ENCODE data around the gene VSIG8. TPM values are rescaled to one million over a fixed set of nuclear protein-coding genes. Genes with fewer than 3 reads are reported as not detected.

VSIG8 gene
- total RNA-seq, 4 donors from 2014 or later: 0.11 TPM; not detected in 3

DNA sequence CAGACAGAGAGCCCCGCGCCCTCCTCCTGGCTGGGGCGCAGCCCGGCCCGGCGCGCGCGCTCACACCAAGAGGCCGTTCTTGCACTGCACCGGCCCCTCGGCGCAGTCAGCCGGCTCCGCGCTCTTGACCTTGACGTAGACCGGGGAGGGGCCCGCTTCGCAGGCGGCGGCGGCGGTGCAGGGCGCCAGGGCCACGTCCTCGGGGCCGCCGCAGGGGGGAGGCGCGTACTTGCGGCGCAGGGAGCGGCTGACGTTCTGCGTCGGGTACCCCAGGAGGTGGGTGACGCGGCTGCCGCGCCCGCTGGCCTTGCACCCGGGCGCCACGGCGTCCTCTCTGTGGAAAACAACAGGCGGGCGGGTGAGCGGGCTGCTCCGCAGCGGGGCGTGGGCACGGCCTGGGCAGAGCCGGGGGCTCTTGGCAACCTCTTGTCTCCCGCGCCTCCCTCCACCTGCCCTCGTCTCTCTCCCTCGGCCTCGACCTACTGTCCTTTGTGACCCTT is 7.7 kb downstream of the VSIG8 start:
- Histone ChIP-seq H3K4me3 (replicated peaks in 1 of 3) (peak overlapping the region; percentile 21 to 51 (median 48)), H3K27me3 (no peaks in the 10 kb centered on the region), H3K27ac (peak overlapping the region; percentile 91 to 98 (median 93)), H3K4me1 (peaks cover 9 to 13% of the 10 kb centered on the region in 2 donors), H3K36me3 (no peaks in the 10 kb centered on the region), H3K9me3 (no peaks in the 10 kb centered on the region)
- TF ChIP-seq, protein P1, sequence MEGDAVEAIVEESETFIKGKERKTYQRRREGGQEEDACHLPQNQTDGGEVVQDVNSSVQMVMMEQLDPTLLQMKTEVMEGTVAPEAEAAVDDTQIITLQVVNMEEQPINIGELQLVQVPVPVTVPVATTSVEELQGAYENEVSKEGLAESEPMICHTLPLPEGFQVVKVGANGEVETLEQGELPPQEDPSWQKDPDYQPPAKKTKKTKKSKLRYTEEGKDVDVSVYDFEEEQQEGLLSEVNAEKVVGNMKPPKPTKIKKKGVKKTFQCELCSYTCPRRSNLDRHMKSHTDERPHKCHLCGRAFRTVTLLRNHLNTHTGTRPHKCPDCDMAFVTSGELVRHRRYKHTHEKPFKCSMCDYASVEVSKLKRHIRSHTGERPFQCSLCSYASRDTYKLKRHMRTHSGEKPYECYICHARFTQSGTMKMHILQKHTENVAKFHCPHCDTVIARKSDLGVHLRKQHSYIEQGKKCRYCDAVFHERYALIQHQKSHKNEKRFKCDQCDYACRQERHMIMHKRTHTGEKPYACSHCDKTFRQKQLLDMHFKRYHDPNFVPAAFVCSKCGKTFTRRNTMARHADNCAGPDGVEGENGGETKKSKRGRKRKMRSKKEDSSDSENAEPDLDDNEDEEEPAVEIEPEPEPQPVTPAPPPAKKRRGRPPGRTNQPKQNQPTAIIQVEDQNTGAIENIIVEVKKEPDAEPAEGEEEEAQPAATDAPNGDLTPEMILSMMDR (IDR thresholded peaks at IDR 0.05): peak in 2 of 6 experiments; percentile 11 to 17
- peak in 1 of 2 donors; percentile 95 for TF ChIP-seq POLR2A (IDR thresholded peaks at IDR 0.05)
- intact Hi-C loops (cut with DNase I): no loop called here
- peak; percentile 92 to 93 for DNase-seq
- 1 to 3% methylated on average over 6 to 43 of the region's 59 CpGs for WGBS, 2 donors

DNA sequence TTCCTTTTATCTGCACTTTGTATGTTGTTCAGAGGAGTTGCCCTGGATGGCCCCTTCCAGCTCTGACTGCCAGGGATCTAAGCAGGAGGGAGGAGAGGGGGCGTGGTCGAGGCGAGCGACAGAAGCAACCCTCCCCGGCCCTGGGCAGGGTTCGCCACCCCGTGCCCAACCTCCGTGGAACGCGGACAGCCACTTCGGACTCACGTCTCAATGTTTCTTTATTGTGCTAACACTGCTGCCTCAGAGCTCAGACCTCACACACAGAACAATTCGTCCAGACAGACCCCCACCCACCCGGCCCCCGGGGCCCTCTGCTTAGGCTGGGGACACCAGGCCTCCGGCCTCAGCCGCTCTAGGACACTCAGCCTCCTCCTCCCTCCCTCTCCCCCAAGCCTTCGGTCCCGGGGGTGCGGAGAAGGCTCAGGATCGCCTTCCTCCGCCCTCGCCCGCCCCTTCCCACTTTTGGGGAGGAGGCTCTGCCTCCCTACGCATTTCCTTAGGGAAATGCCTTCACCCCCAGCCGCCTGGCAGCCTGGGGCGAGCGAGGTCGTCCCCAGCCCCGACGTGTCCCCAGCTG is 8.3 kb downstream of the VSIG8 start:
- WGBS, 2 donors: 1% methylated on average over 23 to 29 of the region's 31 CpGs
- Histone ChIP-seq H3K27me3 (no peaks in the 10 kb centered on the region), H3K4me1 (peaks cover 9 to 13% of the 10 kb centered on the region in 2 donors), H3K9me3 (no peaks in the 10 kb centered on the region), H3K27ac (peak overlapping the region; percentile 91 to 98 (median 93)), H3K4me3 (replicated peaks in 1 of 3) (peak overlapping the region; percentile 21 to 51 (median 48)), H3K36me3 (no peaks in the 10 kb centered on the region)
- peak; percentile 94 to 95 for DNase-seq
- peak in 1 of 2 donors; percentile 48 for TF ChIP-seq POLR2A (IDR thresholded peaks at IDR 0.05)
- TF ChIP-seq, protein P1 (IDR thresholded peaks at IDR 0.05): no peak
- intact Hi-C loops (cut with DNase I): no loop called here

DNA sequence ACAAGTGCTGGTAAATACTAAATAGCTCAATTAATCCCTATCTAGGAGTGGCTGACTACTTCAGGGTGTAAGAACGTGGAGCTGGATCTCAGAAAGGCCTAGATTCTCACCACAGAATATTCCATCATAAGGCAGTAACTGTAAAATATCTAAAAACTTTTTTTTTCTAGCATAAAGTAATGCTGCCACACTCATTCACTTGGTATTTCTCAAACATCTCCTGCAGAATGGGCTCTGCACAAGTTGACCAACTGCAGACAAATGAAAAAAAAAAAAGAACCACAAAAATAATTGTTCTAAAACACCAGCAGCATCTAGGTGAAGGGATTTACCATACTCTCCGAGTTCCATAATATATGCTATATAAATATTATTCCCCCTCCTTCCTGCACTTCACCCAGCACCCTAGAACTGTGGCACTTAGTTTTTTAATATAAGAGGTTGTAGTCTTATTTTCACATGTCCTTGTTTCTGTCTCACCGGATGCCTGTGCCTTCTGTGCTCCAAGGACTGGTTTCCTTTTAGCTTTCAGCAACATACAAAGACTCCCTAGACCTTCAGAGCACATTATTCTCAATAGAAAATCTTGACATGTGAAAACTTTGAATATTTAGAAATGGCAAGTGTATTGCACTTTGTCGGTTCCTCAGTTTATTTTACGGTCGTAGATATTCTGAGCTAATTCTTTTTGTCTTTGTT is 8.9 kb downstream of the VSIG8 start:
- no peaks in the 10 kb centered on the region for H3K27me3 ChIP-seq
- no peaks in the 10 kb centered on the region for H3K36me3 ChIP-seq
- H3K4me3 ChIP-seq (replicated peaks in 1 of 3): peak overlapping the region in 1 of 3 donors; percentile 48
- intact Hi-C loops (cut with DNase I): no loop called here
- peak overlapping the region; percentile 91 to 98 (median 93) for H3K27ac ChIP-seq
- H3K4me1 ChIP-seq: peaks cover 9 to 13% of the 10 kb centered on the region in 2 donors
- DNase-seq: no peak
- TF ChIP-seq, protein P1 (IDR thresholded peaks at IDR 0.05): no peak
- no peak for TF ChIP-seq POLR2A (IDR thresholded peaks at IDR 0.05)
- 23 to 25% methylated on average over 6 of the region's 6 CpGs for WGBS, 2 donors
- H3K9me3 ChIP-seq: no peaks in the 10 kb centered on the region

DNA sequence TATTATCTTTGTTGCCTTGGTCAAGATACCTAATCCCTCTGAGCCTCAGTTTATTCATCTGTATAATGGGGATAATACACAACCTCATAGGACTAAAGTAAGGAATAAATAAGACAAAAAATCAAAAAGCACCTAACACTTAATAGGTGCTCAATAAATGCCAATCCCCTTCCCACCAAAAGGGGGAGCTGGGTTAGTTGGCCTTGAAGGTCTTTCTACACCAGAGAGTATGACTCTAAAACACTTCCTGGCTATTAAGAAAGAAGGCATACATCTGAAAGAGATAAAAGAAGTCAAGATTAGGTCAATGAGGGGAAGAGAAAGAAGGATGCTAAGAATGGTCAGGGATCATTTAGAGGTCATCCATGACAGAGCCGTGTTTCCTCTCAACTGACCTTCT is 11.1 kb downstream of the VSIG8 start:
- 70 to 90% methylated on average over 1 of the region's 1 CpG for WGBS, 2 donors
- intact Hi-C loops (cut with DNase I): no loop called here
- Histone ChIP-seq H3K9me3 (no peaks in the 10 kb centered on the region), H3K4me3 (replicated peaks in 1 of 3) (no peak overlapping the region), H3K36me3 (no peaks in the 10 kb centered on the region), H3K4me1 (peaks cover 9 to 13% of the 10 kb centered on the region in 2 donors), H3K27ac (no peak overlapping the region), H3K27me3 (no peaks in the 10 kb centered on the region)
- no peak for TF ChIP-seq POLR2A (IDR thresholded peaks at IDR 0.05)
- TF ChIP-seq, protein P1 (IDR thresholded peaks at IDR 0.05): no peak
- DNase-seq: no peak

Data from thyroid gland (tissue), 4 donors.